EH (cell line): Measurements from ENCODE around the gene PIMREG.

Experiments
- DNase-seq: peaks from one replicate; pipeline ENCODE4 v3.0.0-alpha.2; 2015; ENCODE audit warnings: low read depth

Gene PIMREG

GRCh38 chr17:6461792-6462524 is 17.7 kb downstream of the PIMREG start:
- no peak for DNase-seq

- no peak for DNase-seq
Observed at GRCh38 chr17:6462692-6463091, 18.4 kb downstream of the PIMREG start.

- no peak for DNase-seq
Observed at GRCh38 chr17:6463616-6464445, 19.6 kb downstream of the PIMREG start.

- DNase-seq: no peak
Observed at GRCh38 chr17:6464446-6465041, 20.3 kb downstream of the PIMREG start.

GRCh38 chr17:6465206-6466003 is 21.1 kb downstream of the PIMREG start:
- no peak for DNase-seq

- DNase-seq: no peak
Observed at GRCh38 chr17:6467567-6467966, 23.3 kb downstream of the PIMREG start.

DNA sequence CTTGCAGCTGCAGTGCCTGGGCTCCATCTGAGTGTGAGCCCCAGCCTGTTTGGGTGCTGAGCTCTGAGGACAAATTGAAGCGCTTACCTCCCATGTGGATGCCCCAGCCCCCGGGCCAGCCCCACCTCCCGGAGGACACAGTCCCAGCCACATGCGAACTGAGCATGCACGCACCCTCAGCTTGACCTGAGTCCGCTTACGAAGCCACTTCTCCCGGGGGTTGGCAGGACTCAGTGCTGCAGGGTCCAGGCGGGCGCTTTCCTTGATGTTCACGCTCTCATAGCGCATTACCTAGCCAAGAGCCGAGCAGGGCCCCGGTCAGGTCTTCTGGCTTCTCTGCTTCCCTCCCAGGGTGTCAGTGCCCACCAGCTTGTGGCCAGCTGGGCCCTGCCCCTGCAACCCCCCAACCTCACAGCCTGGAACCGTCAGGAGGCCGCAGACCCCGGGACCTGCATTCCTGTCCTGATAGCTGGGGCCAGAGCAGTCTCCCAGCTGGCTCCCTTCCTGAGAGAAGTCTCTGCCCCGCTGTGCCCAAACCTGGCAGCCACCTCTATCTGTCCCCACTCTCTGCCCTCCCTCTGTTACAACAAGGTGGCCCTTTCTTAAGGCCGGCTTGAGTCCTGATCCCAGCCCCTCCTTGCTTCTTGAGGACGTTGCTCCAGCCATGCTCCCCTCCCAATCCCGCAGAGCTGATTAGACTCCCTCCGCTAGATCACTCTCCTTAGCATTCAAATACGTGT is 24.0 kb downstream of the PIMREG start:
- DNase-seq: no peak

- DNase-seq: no peak
Observed at GRCh38 chr17:6470146-6470718, 26.0 kb downstream of the PIMREG start.

DNA sequence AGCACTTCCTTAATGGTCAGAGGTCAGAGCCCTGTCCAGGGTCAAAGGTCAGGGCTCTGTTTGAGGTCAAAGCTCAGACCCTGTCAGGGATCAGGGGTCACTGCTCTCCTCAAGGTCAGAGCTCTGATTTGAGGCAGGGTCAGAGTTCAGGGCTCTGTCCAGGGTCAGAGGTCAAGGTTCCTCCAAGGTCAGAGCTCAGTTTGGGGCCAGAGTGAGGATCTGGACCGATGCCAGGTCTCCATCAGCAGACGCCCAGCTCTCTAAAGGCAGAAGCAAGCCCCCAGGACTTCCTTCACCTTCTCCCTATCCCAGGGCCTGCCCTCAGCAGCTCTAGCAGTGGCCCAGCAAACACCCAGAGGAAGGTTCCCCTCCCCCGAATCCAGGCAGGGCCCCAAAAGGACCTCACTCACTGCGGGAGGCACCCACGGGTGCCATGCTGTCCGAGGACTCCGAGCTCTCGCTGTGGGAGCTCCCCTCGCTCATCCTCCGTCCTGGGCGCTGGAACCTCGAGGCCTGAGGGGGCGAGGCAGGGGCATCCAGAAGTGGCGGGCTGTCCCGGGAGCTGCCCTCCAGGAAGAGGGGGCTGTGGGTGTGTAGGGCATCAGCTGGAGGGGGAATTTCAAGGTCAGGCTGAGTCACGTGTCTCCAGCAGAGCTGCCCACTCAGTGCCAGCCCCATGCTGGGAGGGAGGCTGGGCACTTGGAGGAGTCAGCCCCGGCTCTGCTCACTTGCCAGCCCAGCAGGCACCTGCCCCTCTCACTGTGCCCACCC is 26.7 kb downstream of the PIMREG start:
- DNase-seq: no peak

DNA sequence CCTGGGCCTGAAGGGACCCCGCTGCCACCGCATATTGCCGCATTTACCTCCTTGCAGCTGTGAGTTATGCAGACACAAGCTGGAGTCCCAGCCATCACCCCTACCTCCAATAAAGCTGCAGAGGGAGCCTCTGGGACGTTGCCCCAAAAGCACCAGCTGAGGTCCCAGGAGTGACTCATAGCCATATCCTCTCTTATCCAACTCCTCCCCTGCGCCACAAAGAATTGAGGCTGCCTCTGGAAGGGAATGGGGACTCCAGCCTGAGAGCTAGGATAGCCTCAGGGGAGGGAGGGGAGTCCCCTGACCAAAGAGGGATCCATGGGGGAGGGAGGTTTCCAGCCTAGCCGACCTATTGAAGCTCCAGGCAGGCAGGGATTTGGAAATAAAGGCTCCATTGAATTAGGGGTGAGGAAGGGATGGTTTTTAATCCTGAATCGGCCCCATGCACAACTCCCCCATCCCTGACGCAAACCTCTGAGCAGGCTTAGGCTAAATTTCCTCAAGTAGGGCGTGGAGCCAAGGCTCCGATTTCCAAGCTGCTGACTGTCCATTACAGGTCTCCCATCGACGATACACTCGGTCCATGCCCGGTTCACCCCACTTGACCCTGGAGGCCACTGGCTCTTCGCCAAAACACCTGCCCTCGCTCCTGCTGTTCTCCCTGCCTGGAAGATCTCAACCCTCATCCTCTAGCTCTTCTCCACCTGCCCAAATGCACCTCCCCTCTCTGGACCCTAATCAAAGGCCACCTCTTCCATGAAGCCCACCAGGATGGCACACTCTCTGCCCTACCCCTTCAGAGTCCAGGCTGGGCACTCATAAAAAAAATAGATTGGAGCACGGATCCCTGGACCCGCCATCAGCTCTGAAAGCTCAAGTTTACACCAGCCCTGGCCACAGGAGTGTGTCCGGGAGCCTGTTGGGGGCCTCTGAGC is 27.5 kb downstream of the PIMREG start:
- peak; percentile 84 for DNase-seq

DNA sequence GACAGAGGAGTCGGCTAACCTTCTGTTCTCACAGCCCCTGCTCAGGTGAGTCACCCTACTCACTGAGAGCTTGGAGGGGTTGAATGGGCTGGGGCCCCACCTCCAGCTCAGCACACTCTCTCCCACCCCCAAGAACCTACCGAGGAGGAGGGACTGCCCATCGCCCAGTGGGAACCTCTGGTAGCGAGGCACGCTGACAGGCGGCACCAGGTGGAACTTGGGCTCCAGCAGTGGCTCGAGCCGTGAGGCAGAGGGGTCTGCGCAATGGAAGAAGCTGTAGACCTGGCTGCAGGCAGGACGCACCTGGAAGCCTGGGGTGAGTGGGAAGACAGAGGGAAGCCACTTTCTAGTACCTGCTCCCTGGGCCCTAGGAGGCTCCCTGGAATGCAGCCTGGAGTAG is 28.3 kb downstream of the PIMREG start:
- DNase-seq: no peak

- peak; percentile 76 for DNase-seq
Observed at GRCh38 chr17:6473128-6473767, 29.0 kb downstream of the PIMREG start.

GRCh38 chr17:6474376-6474775 is 30.1 kb downstream of the PIMREG start:
- no peak for DNase-seq

GRCh38 chr17:6474906-6475305 is 30.7 kb downstream of the PIMREG start:
- no peak for DNase-seq

GRCh38 chr17:6475411-6475810 is 31.2 kb downstream of the PIMREG start:
- DNase-seq: no peak

- no peak for DNase-seq
Observed at GRCh38 chr17:6476076-6476809, 32.0 kb downstream of the PIMREG start.

DNA sequence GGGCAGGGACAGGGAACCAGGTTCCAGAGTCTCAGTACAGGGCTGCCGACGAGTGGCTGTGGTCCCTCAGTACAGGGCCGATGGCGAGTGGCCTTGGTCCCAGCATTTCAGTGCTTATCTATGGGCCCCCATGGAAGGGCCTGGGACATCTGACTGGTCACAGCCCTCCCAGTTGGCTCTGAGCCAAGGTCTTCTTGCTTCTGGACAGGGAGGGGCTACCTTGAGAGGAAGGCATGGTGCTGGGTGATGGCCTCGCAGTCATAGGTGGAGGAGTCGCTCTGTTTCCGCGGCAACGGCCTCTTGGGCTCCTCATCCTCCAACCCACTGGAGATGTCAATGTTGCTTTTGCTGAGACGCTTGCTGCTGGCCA is 32.5 kb downstream of the PIMREG start:
- no peak for DNase-seq

- no peak for DNase-seq
Observed at GRCh38 chr17:6477831-6478383, 33.7 kb downstream of the PIMREG start.
